Fibroblast of skin of back (primary cell): ENCODE results near the gene ISL2.
A peak's percentile ranks its signal among the peaks of the same experiment; 100 is the strongest.

Experiments used
- DNase-seq: peaks from one replicate; pipeline ENCODE4 v3.0.0-alpha.2; 2013

ISL2 gene

DNA sequence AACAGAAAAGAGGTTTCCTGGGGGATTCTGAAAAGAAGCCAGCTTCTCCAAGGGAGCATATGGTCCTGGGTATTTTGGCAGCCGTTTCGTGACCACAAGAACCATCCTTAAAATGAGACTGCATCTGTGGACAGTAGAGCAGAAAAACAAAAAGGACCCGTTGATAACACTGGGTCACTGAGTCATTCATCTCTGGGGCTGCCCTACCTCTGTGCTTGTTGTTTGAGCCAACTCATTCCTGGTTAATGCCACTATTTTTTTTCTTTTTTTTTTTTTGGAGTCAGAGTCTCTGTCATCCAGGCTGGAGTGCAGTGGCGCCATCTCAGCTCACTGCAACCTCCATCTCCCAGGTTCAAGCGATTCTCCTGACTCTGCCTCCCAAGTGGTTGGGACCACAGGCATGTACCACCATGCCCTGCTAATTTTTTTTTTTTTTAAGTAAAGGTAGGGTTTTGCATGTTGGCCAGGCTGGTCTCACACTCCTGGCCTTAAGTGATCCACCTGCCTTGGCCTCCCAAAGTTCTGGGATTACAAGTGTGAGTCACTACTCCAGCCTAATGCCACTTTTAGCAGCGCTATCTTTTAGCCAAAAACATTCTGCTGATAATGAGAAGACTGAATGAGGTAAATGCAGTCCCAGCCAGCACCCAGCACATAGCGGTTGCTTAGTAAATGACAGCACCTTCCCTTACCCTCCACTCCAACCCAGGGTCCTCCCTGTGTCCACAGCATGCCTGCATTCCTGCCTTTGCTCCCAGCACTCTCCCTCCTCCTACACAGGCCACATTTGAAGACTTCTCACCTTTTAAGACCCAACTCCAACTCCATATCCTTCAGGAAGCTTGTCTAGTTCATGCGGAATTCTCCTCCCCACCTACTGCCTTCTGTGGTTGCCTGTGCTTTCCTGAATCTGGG is 9.1 kb upstream of the ISL2 start:
- DNase-seq: peak; percentile 42

DNA sequence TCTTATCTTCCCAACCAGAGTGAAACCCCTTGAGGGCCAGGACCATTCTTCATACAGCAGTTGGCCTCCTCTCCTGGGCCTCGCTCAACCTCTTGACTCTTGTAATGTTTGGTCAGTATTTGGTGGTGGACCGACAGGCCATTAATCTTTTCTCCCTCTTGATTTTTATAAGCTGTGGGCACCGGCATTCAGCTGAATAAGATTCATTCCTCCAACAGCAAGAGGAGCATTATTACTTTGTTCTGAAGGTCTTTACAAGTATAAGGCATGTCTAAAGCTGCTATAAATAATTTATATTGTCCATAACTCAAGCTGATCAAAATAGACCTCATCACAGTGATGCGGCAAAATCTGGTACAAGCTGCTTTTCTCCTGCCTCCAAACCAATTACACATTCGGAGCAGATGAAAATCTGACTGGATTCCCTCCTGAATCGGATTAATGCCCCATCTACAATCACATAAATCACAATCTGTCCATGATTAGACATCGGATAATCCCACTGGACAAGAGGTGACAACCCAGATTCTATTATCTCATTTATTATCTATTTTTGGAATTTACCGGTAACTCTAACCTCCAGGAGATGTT is 8.4 kb upstream of the ISL2 start:
- no peak for DNase-seq

DNA sequence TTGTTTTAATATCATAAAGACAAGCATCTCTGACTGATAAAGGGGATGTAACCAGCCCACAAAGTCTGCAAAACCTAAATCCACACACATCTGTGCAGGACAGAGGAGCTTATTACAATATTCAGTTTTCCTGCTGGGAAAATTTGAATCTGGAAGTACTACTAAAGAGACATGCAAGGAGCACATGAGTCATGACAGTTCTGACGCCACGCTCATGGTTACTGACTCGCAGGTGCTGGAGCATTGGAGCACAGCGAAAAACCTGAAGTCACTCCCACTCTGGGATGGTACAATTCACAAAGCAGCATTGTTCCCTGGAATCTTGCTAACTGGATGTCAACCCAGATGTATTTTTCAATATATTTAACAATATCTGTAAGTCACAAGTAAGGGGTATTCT is 7.6 kb upstream of the ISL2 start:
- DNase-seq: no peak

DNA sequence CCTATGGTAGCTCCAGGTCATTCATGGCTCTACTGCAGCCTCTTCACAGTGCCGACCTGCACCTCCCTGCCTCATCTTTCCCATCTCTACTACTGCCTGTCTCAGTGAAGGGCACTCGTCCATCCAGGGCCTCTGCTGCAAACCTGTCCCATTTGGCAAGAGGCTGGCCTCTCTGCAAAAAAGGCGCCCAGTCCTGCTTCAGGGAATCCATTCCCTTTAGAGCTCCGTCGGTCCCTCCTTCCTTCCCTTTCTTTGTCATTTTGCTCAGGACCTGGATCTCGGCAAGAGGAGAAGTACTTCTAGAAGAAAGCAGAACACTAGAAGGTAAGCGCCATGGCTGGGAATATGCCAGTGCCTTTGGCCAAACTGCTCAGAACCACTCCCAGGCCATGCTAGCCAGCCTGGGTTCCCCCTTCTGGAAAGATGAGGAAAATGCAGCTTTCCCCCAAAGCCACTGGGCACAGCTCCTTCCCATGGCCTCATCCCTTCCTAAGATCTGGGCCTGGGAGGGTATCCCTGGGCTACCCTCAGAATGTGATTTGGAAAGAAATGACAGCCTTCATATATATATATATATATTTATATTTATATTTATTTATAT is 6.4 kb upstream of the ISL2 start:
- DNase-seq: peak; percentile 57

DNA sequence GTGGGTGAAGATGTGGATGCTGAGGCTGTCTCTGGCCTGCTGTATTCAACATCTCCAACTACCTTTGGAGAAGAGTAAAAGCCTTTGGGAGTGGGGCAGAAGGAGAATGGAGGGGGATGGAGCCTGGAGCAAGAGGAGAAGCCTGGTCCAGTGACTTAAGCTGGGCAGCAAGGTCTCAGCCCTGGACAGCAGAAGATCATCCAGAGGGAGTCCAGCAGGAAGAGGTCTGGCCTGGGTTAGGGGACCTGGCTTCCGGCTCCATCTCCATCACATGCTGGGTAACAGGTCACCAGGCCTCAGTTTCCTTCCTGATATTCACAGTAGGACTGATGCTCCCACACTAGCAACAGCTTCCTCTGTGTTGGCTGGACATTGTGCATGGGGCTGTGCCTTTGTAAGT is 3.8 kb upstream of the ISL2 start:
- DNase-seq: no peak

DNA sequence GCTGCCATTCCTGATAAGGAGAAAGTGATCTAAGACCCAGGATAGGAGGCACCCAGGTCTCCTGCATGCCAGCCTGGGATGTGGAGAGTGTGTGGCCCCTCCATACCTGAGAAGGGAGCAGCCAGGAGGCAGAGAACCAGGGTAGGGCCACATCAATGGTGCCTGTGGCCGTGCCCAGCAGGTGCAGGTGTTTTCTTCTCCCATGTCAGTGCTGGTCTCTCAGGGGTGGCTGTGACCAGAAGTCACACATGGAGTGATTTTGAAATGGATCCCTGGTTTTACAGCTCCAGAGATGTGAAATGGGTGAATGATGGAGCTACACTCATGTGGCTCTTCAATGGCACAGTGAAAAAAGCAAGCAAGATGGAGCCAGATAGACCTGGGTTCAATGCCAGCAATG is 3.3 kb upstream of the ISL2 start:
- no peak for DNase-seq

DNA sequence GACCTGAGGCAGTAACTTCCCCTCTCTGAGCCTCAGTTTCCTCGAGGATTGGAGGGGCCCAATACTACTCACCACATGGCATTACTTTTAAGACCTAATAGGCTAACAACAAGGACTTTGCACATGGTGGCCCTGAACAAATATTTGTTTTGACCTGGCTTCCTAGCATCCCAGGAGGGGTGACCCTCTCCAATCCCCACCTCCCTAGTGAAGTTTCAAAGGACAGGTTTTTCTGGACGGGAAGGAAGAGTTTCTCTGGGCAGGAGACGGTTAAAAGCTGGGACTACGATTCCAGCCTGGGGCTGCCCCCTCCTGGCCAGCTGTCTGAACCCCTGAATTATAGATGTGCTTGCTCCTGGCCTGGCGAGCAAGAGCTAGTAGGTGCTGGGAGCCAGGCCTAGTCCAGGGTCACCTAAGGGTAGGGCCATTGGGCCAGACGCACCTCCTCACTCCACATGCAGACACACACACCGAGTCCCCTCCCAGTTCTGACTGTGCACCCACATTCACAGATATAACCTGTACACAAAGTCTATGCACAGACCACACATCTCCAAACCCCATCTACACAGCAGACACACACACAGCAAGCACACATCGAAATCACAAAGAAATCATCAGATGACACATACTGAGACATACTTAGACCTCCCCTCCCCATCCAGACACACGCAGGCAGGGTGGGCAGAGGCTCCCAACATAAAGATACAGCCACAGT is 2.7 kb upstream of the ISL2 start:
- no peak for DNase-seq

DNA sequence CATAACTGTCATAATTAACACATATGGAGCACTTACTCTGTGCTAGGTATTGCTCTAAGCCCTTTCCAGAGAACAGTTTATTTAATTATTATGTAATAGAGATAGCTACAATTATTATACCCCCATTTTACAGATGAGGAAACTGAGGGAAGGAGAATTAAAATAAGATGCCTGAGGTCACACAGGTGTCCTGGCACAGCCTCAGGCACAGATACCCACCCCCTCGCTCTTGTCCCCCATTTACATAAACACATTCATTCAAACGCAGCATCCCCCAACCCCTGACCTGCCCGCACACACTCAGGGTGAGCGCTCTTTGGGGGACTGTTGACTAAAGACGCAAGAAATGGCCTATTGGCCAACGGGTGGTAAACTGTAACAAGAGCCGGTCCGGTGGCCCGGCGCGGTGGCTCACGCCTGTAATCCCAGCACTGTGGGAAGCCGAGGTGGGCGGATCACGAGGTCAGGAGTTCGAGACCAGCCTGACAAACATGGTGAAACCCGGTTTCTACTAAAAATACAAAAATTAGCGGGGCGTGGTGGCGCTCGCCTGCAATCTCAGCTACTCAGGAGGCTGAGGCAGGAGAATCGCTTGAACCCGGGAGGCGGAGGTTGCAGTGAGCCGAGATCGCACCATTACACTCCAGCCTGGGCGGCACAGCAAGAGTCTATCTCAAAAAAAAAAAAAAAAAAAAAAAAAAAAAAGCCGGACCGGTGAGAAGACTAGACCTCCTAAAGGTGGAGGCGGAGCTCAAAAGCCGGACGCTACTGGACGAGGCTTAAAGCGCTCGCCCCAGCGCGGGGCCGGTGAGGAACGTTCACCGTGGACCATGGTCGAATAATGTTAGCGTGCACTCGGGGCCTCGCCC is 1.9 kb upstream of the ISL2 start:
- no peak for DNase-seq

DNA sequence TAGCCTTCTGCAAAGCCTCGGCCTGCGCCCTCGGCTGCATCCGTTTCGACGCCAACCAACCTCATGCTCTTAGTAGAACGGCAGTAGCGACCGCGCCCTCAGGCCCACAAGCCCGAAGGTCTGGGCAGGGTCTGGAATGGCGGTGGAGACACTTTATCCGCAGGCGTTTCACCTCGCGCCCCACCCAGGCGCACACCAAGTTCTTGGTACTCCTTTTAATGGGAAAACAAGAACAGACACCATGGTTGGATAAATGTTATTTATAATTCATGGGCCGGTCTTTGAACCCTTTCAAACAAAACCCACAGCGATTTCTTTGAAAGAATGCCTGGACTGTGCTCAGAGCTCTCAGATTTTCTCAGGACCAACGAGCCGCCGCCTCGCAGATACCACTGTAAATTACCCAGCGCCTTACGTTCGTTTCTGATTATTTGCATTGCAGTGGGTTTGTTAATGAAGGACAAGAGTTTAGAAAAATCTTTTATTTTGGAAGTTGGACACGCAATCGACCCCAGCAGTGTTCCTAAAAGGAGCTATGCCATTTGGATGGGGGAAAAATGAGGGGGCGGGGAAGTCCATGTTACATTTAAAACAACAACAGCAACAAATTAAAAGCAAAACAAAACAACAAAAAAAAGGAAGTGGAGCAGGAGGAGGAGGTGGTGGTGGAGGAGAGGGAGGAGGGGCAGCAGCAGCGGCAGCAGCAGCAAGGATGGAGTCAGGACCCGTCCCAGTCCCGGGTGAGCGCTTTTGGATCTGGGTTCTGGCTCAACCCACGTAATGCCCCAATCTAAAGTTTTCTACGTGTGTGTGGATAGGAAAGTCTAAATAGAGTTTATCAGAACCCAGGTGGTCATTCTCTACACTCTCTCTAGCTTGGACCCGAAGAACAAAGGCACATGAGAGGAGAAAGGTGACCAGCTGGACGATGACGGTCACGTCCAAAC is 993 bp upstream of the ISL2 start:
- DNase-seq: no peak

DNA sequence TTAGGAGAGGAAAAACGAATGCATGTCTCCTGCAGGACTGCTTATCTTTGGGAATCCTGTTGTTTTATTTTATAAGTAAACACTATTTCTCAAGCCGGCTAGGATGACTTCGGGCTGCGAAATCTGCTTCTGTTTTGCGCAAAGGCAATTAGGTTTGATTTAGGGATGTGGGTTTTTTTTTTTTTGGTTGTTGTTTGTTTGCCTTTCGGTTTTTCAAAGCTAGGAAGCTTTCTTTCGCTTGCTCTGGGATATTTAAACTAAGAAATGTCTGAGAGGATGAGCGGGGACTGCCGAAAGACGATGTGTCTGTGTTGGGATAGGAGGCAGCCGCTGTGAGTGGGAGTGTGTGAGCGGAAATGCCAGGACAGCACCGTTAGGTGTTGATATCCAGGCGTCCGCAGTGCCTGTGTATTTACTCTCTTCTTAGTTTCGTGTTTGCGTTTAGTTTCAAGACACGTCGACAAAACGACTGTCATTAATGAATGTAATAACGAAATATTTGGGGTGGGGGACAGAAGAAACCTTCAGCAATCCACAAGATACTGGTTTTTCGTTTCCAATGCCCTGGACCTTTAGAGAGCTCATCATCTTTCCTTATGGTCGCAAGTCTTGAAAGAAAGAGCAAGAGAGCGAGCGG is 604 bp downstream of the ISL2 start:
- peak; percentile 37 for DNase-seq

DNA sequence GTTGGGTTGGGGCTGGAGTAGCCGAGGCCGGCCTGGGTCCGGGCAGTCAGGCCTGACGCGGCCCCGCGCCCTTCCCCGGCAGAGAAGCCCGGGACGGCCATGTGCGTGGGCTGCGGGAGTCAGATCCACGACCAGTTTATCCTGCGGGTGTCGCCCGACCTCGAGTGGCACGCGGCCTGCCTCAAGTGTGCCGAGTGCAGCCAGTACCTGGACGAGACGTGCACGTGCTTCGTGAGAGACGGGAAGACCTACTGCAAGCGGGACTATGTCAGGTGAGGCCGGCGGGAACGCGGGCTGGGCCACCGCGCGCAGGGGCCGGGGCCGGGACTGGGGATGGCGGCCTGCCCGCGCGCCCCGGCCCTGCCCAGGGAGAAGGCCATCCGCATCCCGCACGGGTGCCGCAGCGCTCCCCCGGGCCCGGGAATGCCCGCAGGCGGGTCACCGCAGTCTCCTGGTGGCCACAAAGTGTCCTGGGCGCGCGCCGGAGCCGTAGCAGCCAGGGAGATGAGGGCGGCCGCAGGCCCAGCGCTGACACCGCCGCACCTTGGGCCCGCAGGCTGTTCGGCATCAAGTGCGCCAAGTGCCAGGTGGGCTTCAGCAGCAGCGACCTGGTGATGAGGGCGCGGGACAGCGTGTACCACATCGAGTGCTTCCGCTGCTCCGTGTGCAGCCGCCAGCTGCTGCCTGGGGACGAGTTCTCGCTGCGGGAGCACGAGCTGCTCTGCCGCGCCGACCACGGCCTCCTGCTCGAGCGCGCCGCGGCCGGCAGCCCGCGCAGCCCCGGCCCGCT is 1.3 kb downstream of the ISL2 start:
- DNase-seq: no peak

DNA sequence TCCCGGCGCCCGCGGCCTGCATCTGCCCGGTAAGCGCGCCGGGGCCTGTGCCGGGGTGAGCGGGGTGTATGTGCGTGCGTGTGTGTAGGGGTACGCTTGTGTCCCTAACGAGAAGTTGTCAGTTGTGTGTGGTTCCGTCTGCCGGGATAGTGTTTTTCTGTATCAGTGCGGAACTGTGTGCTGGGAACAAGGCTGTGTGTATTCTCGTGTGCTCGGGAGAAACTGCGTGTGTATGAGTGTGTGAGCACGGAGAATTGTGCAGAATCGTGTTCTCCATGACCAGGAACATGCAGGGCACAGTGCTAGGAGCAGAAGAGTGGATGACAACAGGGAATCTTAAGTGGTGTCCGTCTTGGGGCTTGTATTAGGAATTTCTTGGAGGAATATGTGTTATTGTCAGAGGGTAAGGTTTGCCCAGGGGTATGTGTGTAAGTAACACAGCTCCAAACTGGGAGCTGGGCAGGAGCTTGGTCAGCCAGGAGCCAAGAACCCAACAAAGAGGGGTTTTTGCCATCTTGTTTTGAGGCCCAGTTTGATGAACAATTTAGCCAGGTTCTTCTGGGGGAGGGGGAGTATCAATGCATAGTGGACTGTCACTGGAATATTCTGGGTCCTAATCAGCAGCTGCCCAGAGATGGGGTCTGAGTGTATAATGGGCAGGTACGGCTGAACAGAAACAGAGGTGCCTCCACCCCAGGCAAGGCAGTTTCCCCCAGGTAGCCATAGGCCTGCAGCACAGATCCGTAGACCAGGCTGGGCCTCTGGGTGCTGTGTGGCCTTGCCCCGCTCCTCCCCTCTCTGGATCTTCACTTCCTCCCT is 2.1 kb downstream of the ISL2 start:
- no peak for DNase-seq

DNA sequence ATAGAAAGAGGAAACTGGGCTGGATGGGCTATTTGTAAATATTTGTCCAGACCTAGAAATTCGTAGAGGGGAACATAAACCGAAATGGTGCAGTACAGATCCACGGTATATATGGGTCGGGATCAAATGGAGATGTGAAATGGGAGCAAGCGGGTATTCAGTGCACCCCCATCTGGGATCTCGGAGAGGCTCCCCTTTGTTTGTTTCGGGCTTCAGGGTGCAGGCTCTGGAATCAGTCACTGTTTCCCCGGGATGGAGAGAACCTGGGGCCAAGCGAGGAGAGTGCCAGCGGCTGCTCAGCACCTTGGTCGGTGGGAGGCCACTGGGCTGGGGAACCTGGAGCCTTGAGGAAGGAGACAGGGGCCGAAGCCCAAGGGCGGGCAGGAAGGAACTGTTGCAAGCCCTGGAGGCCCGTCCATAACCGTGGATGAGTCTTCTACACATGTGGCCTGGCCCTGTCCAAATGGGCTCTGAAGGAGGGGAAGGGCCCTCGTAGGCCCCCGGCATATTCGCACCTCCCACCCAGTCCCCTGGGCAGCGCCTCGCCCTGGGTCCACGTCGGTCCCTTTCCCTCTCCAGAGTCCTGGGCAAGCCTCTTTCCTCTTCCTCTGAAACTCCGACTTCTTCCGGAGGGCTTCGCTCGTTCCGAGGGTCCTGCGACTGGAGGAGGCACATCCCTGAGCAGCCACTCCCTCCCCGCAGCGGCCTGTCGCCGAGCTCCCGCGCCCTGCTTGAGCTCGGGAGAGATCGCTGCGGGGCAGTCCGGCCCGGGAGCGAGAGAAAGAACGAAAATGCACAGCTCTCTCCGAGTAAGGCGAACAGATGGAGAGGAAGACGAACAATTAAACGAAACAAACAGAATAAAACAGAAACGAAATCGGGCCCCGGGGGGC is 3.0 kb downstream of the ISL2 start:
- peak; percentile 20 for DNase-seq

DNA sequence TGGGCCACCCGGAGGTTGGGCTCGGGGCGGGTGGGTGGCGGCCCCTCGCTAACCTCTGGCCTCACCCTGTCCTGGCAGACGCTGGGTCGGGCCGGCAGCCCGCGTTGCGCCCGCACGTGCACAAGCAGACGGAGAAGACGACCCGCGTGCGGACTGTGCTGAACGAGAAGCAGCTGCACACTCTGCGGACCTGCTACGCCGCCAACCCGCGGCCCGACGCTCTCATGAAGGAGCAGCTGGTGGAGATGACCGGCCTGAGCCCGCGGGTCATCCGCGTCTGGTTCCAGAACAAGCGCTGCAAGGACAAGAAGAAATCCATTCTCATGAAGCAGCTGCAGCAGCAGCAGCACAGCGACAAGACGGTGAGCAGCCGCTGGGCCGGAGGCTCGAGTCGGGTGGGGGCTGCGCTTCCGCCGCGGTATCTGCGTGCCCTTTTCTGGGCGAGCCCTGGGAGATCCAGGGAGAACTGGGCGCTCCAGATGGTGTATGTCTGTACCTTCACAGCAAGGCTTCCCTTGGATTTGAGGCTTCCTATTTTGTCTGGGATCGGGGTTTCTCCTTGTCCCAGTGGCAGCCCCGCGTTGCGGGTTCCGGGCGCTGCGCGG is 3.7 kb downstream of the ISL2 start:
- DNase-seq: peak; percentile 18

DNA sequence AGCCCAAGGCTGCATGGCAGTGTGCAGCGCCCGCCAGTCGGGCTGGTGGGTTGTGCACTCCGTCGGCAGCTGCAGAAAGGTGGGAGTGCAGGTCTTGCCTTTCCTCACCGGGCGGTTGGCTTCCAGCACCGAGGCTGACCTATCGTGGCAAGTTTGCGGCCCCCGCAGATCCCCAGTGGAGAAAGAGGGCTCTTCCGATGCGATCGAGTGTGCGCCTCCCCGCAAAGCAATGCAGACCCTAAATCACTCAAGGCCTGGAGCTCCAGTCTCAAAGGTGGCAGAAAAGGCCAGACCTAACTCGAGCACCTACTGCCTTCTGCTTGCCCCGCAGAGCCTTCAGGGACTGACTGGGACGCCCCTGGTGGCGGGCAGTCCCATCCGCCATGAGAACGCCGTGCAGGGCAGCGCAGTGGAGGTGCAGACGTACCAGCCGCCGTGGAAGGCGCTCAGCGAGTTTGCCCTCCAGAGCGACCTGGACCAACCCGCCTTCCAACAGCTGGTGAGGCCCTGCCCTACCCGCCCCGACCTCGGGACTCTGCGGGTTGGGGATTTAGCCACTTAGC is 4.3 kb downstream of the ISL2 start:
- no peak for DNase-seq

DNA sequence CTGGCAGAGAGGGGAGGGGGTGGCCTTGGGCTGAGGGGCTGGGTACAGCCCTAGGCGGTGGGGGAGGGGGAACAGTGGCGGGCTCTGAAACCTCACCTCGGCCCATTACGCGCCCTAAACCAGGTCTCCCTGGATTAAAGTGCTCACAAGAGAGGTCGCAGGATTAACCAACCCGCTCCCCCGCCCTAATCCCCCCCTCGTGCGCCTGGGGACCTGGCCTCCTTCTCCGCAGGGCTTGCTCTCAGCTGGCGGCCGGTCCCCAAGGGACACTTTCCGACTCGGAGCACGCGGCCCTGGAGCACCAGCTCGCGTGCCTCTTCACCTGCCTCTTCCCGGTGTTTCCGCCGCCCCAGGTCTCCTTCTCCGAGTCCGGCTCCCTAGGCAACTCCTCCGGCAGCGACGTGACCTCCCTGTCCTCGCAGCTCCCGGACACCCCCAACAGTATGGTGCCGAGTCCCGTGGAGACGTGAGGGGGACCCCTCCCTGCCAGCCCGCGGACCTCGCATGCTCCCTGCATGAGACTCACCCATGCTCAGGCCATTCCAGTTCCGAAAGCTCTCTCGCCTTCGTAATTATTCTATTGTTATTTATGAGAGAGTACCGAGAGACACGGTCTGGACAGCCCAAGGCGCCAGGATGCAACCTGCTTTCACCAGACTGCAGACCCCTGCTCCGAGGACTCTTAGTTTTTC is 4.9 kb downstream of the ISL2 start:
- DNase-seq: no peak
